Stimulated activated CD8-positive, alpha-beta memory T cell treated with anti-CD3 and anti-CD28 coated beads, Interleukin-4, amount 100 ng/mL, for 4 hours (primary cell): Measurements from ENCODE around the gene SLC38A6.
"Not testable (repeated sequence)": the region's sequence is repeated elsewhere in the genome, so short reads cannot be mapped to it uniquely, and the experiment has no call there.

ENCODE experiments used
- DNase-seq, 2 donors: peaks; one replicate each; pipeline ENCODE4 v3.0.0-alpha.2; 2020; ENCODE audit warnings: low read depth in 2 of 2, low spot score in 1 of 2

Gene SLC38A6

DNA sequence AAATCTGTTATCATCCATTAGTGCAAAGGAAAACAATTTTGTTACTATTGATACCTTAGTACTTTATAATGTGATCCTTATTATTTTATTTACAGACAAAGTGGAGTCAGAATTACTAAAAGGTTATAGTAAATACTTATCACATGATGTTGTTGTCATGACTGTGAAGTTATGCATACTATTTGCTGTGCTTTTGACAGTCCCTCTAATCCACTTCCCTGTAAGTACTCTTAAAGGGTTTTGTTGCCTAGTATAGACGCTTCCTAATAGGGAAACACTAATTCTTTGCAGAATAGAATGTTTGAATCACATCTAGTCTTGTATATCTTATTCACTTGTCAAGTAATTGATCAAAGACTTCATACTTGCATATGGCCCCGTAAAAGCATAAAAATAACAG, 69.4 kb downstream of the SLC38A6 start:
- DNase-seq: no peak

DNA sequence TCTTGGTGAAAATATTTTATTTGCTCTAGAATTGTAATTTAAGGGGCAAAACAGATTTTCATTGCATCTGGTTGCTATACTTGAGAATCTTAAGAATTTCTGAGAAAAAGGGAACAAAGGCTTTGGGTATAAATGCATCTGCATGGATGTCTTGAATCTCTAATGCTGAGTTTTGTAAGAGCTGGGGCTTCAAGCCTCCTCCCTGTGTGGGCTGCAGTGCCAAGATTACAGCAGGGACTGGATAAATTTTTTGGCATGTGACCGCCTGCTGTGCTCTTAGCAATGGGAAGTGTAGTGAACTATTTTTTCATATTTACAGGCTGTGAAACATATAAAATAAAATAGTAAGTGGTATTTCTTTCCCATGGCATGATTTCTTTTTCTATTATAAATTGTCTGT, 70.0 kb downstream of the SLC38A6 start:
- no peak for DNase-seq

DNA sequence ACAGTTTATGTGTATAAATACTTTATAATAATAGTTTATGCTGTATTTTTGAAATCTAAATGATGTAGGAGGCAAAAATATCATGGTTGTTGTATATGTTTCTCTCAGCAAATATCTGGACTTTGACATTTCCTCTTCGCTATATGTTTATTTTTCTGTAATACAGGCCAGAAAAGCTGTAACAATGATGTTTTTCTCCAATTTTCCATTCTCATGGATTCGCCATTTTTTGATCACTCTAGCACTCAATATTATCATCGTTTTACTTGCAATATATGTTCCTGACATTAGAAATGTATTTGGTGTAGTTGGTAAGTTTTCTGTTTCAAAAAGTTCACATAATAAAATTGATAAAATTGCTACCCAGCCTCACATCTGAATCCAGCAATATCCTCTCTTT, 70.6 kb downstream of the SLC38A6 start:
- no peak for DNase-seq

DNA sequence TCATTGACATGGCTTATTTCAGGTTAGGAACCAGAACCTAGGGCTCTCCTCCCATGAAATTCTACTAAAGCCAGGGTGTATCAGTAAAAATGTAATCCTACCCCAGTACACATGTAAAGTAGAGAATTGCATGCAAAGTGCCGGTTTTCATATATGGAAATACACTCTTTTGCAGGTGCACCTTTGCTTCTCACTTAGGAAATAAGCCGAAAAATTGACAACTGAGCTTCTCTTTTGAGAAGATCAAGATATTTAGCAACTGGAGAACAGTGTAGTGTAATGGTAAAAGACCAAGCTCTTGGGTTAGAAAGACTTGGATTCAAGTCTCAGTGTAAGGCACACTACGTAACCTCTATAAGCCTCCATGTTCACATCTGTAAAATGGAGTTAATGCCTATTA, 82.4 kb downstream of the SLC38A6 start:
- no peak for DNase-seq

DNA sequence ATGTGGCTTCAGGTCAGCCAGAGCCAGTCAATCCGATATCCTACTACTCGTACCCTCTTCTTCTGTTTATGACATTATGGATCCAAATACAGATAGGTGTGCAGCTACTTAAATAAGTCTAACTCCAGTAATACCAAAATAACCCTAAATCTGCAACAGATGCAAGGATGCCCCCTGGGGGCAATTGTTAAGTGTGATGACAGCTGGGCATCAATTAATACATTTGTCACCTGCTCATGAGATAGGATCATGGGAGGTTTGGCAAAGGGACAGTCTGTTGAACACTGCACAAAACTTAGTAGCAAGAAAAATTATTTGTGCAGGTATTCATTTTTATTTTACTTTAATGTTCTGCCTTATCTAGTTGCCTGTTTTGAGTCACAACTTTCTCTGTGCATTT, 83.2 kb downstream of the SLC38A6 start:
- DNase-seq: no peak

DNA sequence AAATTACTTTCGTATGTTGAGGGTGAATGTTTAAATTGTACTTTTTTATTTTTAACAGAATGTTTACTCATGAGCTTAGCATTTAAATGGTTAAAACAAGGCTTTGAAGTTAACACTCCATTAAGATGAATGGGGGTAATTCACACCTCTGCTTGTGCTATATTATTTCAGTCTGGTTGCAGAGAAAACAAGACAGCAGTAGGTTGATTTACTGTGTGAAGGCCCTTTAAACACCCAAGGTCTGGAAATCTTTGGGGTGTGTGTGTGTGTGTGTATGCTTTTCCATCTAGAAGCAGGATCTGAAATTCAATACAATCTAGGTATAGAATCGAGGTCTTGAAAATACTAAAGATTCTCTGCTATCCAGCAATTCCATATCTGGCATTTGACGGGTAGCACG, 83.8 kb downstream of the SLC38A6 start:
- no peak for DNase-seq

DNA sequence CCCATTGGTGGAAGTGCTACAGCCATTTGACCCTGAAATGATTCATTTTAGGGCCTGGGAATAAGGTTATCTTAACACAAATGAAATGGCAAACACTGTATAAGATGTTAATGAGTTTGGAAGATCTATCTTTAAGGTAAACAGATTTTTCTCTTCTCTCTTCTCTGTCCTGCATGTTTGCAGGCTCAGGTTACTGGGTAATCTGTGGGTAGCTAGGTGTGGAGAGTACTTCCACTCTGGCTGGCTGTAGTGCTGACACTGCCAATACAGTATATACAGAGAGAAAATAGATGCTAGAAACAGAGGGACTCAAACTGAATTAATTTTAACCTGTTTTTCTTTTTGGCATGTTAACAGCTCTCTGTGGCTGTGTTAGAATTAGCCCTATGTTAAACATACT, 84.6 kb downstream of the SLC38A6 start:
- no peak for DNase-seq

DNA sequence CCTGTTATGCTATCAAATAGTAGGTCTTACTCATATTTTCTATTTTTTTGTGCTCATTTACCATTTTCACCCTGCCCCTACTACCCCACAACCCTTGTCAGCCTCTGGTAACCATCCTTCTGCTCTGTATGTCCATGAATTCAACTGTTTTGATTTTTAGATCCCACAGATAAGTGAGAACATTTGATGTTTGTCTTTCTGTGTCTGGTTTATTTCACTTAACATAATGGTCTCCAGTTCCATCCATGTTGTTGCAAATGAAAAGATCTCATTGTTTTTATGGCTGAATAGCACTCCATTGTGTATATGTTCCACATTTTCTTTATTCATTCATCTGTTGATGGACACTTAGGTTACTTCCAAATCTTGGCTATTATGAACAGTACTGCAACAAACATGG, 91.4 kb downstream of the SLC38A6 start:
- not testable (repeated sequence) for DNase-seq

DNA sequence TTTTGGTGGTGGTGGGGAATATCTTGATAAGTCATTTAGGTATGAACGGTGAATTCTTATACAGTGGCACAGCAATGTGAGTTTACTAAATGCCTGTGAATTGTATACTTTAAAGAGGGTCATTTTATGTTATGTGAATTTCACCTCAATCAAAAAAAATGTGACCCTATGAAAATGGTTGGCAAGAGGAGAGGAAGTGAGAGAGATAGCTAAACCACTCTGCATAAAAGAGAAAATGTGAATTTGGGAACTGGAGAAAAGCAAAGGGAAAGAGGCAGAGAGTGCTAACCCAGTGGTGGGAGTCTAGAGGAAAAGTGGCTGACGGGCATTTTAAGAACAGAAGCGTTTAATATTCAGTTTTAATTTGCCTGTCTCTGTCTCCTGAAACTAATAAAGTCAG, 93.8 kb downstream of the SLC38A6 start:
- no peak for DNase-seq

DNA sequence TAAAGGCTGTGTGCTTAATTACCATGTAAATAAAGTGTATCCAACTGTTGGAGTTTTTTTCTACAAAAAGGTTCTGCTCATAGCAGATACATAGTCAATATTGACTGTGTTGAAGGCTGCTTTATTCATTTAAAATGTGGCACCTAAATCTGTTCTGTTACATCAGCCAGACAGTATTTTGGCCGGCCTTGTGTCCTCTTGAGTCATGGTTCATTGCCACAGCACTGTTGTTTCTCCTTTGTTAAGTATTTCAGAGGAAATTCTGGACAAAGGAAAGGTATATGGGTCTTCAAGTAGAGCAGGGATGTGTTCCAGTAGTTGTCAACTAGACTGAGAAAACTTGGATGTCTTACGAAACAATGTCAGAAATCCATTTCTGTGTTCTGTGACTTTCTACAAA, 95.5 kb downstream of the SLC38A6 start:
- DNase-seq: no peak

DNA sequence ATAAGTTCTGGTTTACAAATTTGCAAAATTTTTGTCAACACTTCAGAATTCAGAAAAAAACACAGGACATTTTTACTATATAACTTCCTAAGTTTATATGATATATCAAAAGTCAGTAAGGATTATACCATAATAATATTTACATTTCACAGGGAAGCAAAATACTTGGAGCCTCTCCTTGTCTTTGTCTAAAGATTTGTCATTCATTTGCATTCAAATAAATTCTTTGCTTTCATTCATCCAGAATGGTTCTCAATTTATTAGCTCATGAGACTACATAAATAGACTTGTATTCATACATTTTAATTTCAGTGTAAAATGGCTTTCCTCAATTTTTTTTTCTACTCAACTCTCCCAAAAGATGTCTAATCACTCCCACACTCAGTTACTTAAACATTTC, 96.4 kb downstream of the SLC38A6 start:
- DNase-seq: no peak

DNA sequence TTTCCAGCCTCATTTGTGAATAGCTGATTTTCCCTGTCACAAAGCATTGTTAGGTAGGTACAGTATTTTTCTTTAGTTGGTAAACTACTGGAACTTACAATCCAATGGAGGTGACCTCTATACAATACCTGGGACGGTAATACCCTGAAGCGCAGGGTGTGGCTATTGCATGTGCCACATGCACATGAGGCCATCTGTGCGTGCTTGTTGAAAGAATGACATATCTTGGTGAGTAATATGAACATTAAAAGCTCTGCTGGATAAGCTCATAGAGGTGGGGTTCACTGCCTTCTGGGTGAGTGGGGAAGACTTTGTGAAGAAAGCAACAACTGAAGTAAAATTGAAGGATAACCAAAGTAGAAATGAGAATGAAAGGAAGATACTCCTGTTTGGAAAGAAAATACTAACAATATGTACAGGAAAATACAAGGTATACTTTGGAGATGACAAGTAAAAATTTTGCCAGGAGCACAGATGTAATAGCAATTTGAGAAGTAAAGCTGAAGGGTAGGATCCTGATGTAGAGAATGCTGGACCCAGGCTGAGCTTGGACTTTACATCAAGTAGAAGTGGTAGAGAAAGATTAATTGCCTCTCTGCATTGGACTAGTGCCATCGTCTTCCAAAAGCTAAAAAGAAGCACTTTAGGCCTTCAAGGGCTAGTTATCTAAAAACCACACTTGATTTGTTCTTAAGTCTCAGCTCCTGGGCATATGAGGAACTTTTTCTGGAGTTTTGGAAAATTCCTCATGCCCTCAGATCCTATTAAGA, 97.1 kb downstream of the SLC38A6 start:
- DNase-seq: no peak

DNA sequence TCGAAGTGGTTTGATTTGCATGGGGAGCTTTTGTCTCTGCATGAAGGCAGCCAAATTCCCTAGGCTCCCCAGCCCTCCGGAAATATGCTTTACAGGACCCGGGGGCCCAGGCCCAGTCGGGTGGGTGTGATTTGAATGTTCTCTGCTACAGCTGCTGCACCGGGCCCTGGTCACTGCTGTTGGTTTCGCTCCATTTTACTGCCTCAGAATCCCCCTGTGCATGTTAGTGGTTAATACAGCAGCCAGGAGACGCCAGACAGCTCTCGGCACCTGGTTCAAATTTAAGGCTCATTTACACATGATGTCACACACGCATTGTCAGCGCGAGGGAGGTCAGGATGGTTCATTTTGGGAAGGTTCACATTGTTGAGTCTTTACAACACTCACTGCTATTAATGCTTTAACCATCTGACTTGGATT, 99.6 kb downstream of the SLC38A6 start:
- no peak for DNase-seq

DNA sequence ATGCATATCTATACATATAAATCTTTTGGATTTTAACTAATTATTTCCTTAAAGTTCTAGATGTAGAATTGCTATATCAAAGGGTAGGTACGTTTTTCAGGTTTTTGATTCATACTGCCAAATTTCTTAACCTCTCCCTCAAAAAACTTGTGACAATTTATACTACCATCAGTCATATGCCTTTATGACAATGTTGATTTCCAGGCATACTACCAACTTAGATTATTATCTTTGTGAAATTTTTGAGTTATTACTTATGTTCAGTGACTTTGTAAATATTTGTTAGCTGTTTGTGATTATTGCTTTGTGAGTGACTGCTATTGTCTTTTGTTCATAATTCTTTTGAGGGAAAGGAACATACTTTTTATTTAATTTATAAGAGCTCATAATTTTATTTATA, 107.0 kb downstream of the SLC38A6 start:
- no peak for DNase-seq

DNA sequence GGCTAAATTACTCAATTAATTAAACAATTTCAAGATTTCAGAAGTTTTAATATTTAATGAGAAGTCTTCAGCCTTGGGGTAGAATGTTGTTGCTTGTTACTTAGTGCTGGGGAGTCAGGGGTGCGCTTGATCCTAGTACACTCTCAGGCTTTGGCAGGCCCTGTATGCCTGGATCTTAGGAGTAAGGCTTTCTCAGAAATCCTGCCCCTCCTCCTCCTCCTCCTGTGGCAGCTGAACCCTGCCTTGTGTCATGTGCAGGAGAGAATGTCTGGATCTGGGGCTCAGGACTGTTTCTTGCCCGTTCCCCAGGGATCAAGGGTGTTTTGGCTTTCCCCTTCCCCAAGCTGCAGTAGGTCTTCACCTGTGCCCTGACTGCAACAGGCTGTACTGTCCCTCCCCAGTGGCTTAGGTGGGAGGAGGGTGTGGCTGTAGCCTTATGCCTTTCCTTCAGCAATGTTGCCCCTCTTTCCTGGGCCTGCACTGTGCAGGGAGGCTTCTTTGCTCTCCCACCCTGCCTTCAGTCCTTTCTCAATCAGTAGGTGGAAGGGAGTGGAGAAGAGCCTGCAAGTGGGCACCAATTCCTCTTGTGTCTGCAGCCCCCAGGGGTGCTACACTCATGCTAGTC, 108.2 kb downstream of the SLC38A6 start:
- DNase-seq: no peak

DNA sequence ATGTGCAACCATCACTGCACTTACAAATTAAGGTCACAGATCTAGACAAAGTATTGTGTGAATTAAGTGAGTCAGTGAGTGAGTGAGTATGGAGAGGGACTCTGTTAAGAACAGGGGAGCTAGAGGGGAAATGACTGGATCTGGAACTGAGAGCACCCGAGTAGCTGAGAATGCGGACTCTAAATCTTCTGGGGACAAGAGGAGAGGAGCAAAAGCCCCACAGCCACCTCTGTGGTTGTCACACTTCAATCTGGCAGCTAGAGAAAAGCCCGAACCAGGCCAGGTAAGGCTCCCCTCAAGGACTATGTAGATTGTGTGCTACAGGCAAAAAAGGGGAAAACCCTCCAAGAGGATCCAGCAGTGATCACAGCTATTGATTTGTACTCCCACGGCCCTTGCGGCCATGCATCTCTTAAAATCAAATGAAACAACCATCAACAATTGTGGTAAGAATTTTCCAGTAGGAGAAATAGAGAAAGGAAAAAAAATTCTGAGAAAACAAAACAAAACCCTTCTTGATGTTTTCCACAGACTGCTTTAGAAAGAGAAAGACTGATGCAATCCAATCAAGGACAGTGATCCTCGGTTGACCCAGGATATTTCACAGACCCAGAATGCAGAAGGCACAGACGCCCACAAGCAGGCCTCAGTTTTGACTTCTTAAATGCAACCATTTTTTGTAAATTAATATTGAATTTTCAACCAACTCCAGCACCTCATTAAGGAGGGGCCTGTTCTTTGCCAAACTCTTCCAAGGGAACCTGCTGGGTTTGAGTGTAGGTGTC, 109.6 kb downstream of the SLC38A6 start:
- no peak for DNase-seq

DNA sequence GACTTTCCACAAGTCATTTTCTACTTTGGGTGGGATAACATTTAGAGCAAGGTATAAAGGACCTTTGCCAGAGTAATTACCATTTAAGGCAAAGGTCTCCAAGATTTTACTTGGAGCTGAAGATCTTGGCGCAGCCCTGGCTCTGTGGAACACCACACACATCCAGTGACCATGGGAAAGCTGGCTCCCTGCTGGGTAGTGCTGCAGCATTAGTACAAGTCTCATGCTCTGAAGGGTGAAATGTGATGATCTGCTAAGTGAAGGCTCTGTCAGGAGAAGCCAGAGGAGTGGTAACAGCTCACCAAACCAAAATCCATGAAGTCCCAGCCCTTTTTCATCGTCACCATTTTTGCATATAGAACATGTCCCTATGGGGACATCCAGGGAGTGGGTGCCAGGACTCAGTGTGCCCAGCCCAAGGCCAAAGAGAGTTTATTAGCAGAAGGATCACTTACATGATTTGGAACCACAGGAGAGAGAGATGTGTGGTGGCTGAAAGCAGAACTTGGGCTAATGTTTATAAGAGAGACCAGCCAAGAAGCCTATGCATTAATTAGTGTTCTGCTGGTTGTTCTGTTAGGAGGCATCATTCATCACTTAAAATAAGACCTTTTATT, 110.7 kb downstream of the SLC38A6 start:
- no peak for DNase-seq

DNA sequence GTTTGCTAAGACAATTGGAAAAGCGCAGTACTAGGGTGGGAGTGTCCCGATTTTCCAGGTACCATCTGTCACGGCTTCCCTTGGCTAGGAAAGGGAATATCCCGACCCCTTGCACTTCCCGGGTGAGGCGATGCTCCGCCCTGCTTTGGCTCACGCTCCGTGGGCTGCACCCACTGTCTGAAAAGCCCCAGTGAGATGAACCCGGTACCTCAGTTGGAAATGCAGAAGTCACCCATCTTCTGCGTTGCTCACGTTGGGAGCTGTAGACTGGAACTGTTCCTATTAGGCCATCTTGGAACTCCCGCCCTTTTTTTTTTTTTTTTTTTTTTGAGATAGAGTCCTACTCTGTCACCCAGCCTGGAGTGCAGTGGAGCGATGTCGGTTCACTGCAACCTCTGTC, 117.1 kb downstream of the SLC38A6 start:
- not testable (repeated sequence) for DNase-seq

DNA sequence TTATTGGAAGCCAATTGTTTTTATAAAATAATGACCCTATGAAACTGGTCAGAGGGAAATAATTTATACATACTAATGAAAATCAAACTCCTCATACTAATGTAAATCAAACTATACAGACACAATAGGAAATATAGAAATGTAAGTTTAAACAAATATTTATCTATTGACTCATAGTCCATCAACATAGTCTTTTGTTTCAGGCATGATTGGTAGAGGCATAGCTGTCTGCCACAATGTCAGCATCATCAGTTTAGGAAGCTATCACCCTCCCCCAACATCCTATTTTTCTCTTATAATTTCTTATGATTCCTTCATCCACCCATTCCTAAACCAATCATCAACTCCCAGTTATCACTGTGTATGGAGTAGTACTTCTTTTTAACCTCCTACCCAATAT, 117.7 kb downstream of the SLC38A6 start:
- DNase-seq: no peak

DNA sequence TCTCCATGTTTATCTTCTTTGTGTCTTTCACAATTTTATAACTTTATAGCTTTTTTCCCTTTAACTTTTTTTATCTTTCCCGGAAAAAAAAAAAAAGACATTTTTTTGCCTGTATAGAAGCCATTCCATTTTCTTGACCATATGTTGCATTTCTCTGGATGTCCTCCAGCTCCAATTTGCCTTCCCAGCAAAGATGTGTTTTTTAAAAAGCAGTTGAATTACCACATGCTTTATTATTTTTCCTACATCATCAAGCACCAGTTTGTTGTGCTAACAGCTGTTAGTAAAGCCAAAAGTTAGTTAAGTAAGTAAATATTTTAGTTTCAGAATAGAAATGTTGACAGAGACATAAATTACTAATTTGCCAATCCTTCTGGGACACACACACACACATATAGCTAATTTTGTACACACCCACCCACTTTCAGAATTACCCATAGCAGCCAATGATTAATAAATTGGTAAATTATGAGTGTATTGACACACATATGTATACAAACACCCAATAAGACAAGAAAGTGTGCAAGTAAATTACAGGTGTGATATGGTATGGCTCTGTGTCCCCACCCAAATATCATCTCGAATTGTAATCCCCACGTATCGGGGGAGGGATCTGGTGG, 118.3 kb downstream of the SLC38A6 start:
- no peak for DNase-seq

DNA sequence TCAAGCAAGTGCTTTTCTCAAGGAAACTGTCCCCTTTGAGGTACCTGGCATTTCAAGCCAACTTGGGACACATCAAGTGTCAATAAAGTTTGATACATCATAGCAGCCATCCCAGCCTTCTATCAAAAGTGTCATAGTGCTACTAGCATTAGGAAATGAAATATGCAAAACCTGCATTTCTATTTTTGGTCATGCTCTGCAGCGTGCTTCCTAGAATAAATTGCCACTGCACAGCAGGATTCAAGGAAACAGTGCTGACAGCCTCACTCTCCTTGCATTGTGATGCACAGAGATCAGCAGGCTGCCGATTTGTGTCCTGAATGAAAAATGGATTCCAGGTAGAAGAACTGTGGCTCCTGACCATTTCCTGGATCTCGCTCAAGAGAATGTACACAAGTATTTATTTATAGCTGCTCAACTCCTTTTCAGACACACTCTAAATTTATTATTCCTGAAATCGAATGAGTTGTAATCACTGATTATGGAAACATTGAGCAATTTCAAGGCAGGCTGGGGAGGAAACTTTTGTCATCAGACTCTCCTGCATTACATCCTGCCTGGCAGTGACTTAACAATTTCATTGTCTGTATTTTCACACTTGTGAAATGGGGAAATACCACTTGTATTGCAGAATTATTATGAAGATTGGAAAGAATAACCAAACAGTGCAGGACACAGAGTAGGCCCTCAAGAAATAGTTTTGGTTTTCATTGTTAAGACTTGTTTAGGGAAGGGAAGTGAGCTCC, 120.9 kb downstream of the SLC38A6 start:
- DNase-seq: no peak
